HCT116 (cell line): ENCODE measurements around the gene BTG1. TPM values are rescaled to one million over a fixed set of nuclear protein-coding genes. Genes with fewer than 3 reads are reported as not detected.

Experiments
- ATAC-seq: fragments of 200-7000 bp; cut with Tn5 transposase; 2 replicates; pipeline ENCODE4 v1.9.1; 2020; ENCODE audit warnings: mild to moderate bottlenecking, moderate library complexity
- BruUV-seq: library from RNA; stranded (reverse); fragments of 400-500 nt; replicated peaks from 2 replicates; lab custom pipeline; 2021; lab: Mats Ljungman, UMichigan
- CTCF ChIA-PET: fragments of 300-600 bp; sonication (Branson Sonifier 250); formaldehyde crosslinking; loops from one replicate; lab custom pipeline; 2021; ENCODE audit warnings: antibody characterized with exemption; lab: Charles Lee
- POLR2A ChIA-PET: fragments of 300-600, 350-600 bp; sonication (Branson Sonifier 250); formaldehyde crosslinking; loops from one replicate; lab custom pipeline; 2021; ENCODE audit warnings: antibody characterized with exemption; lab: Charles Lee
- RAD21 ChIA-PET, 2 experiments: fragments of 300-600 bp; sonication (Branson Sonifier 250); formaldehyde crosslinking; loops; one replicate each; lab custom pipeline; 2023; ENCODE audit warnings: low total read pairs in 2 of 2; ENCODE audit not compliant: uncharacterized antibody in 2 of 2, unreplicated experiment in 2 of 2, low non-redundant PET in 1 of 2; lab: Charles Lee
- DNase-seq: peaks from one replicate; pipeline ENCODE4 v3.0.0-alpha.2; 2010; ENCODE audit warnings: low read depth, low spot score
- H2AFZ ChIP-seq: fragments of 200-600 bp; shearing (Covaris generic), sonication (generic); 2 replicates; pipeline ENCODE4 v1.6.1; 2017; ENCODE audit warnings: low read depth, mixed run types, mixed read lengths, antibody characterized with exemption, low read length; ENCODE audit not compliant: poor library complexity, severe bottlenecking
- H3K27ac ChIP-seq: 2 replicates; pipeline ENCODE4 v1.5.1; 2012; ENCODE audit warnings: low read depth, low read length
- H3K27me3 ChIP-seq: fragments of 200-600 bp; sonication (generic); 2 replicates; pipeline ENCODE4 v1.6.1; 2016; ENCODE audit warnings: mixed run types, low read length, mixed read lengths; ENCODE audit not compliant: insufficient read depth
- H3K36me3 ChIP-seq, 2 experiments: fragments of 200-500 bp in 1 of 2; fragments of 200-600 bp in 1 of 2; sonication (Bioruptor generic) in 1 of 2; sonication (generic) in 1 of 2; 2 replicates each; pipeline versions ENCODE4 v1.5.1 to v1.6.1; 2014 to 2016; ENCODE audit warnings: low read length in 2 of 2, inconsistent platforms in 1 of 2, mixed read lengths in 1 of 2, mixed run types in 1 of 2; ENCODE audit not compliant: insufficient read depth in 2 of 2, control insufficient read depth in 1 of 2
- H3K4me1 ChIP-seq, 2 experiments: fragments of 200-600 bp in 1 of 2; sonication (generic) in 1 of 2; 2 replicates each; pipeline versions ENCODE4 v1.5.1 to v1.6.1; 2012 to 2017; ENCODE audit warnings: low read length in 2 of 2, inconsistent platforms in 1 of 2, mild to moderate bottlenecking in 1 of 2, mixed read lengths in 1 of 2, mixed run types in 1 of 2, moderate library complexity in 1 of 2; ENCODE audit not compliant: insufficient read depth in 2 of 2, control insufficient read depth in 1 of 2
- H3K4me2 ChIP-seq: fragments of 200-600 bp; sonication (generic); 2 replicates; pipeline ENCODE4 v1.6.1; 2017; ENCODE audit warnings: mixed run types, low read length, mixed read lengths
- H3K4me3 ChIP-seq, 2 experiments: fragments of 200-600 bp in 1 of 2; sonication (generic) in 1 of 2; replicated peaks in 1 of 2; 2 replicates each; pipeline ENCODE4 v1.5.1; 2011 to 2016; ENCODE audit warnings: low read length in 2 of 2, control low read depth in 1 of 2, low read depth in 1 of 2, mild to moderate bottlenecking in 1 of 2, mixed read lengths in 1 of 2, mixed run types in 1 of 2
- H3K79me2 ChIP-seq: fragments of 200-600 bp; sonication (generic); 2 replicates; pipeline ENCODE4 v1.6.1; 2017; ENCODE audit warnings: mild to moderate bottlenecking, mixed run types, low read length, moderate library complexity, mixed read lengths; ENCODE audit not compliant: insufficient read depth
- H3K9ac ChIP-seq: fragments of 200-600 bp; sonication (generic); 2 replicates; pipeline ENCODE4 v1.6.1; 2016; ENCODE audit warnings: low read length, mixed read lengths
- H3K9me2 ChIP-seq: fragments of 200-600 bp; sonication (generic), shearing (Covaris generic); 2 replicates; pipeline ENCODE4 v1.6.1; 2017; ENCODE audit warnings: mixed run types, mild to moderate bottlenecking, moderate library complexity; ENCODE audit not compliant: insufficient read depth
- H3K9me3 ChIP-seq, 2 experiments: fragments of 200-500 bp in 1 of 2; fragments of 200-600 bp in 1 of 2; sonication (Bioruptor generic) in 1 of 2; sonication (generic) in 1 of 2; 2 replicates each; pipeline ENCODE4 v1.6.1; 2014 to 2017; ENCODE audit warnings: low read length in 2 of 2, mixed read lengths in 2 of 2, inconsistent platforms in 1 of 2, low read depth in 1 of 2, mild to moderate bottlenecking in 1 of 2, mixed run types in 1 of 2, moderate library complexity in 1 of 2; ENCODE audit not compliant: control insufficient read depth in 1 of 2, insufficient read depth in 1 of 2
- H4K20me1 ChIP-seq: fragments of 200-600 bp; sonication (generic), shearing (Covaris generic); 2 replicates; pipeline ENCODE4 v1.6.1; 2017; ENCODE audit warnings: mixed run types, mild to moderate bottlenecking, moderate library complexity; ENCODE audit not compliant: insufficient read depth
- ATF3 ChIP-seq: IDR thresholded peaks from 2 replicates; pipeline ENCODE4 v1.6.1; 2012
- CBX3 ChIP-seq: IDR thresholded peaks from 2 replicates; pipeline ENCODE4 v1.6.1; 2012; ENCODE audit warnings: low read depth
- CEBPB ChIP-seq: IDR thresholded peaks from 2 replicates; pipeline ENCODE4 v1.6.1; 2012; ENCODE audit warnings: low read depth
- CTCF ChIP-seq, 3 experiments: fragments of 200-600 bp in 1 of 3; sonication (generic) in 1 of 3; IDR thresholded peaks in 2 of 3; conservative IDR thresholded peaks in 1 of 3; 2 replicates each; pipeline ENCODE4 v1.5.1; 2012 to 2017; ENCODE audit warnings: low read depth in 2 of 3, low read length in 2 of 3, antibody characterized with exemption in 1 of 3, borderline replicate concordance in 1 of 3, control low read depth in 1 of 3, mild to moderate bottlenecking in 1 of 3, mixed read lengths in 1 of 3, mixed run types in 1 of 3, moderate library complexity in 1 of 3; ENCODE audit not compliant: insufficient read depth in 1 of 3
- EGR1 ChIP-seq: IDR thresholded peaks from 2 replicates; pipeline ENCODE4 v1.6.1; 2012; ENCODE audit warnings: low read depth
- EZH2 ChIP-seq: fragments of 200-600 bp; sonication (generic); IDR thresholded peaks from 2 replicates; pipeline ENCODE4 v1.6.1; 2017; ENCODE audit warnings: antibody characterized with exemption, mixed run types
- EZH2phosphoT487 ChIP-seq: fragments of 200-600 bp; IDR thresholded peaks from 2 replicates; pipeline ENCODE4 v1.6.1; 2018; ENCODE audit warnings: antibody characterized with exemption, borderline replicate concordance
- FOSL1 ChIP-seq: IDR thresholded peaks from 2 replicates; pipeline ENCODE4 v1.6.1; 2012; ENCODE audit warnings: low read depth
- JUND ChIP-seq: IDR thresholded peaks from 2 replicates; pipeline ENCODE4 v1.6.1; 2012
- POLR2A ChIP-seq: IDR thresholded peaks from 2 replicates; pipeline ENCODE4 v1.7.0; 2011; ENCODE audit warnings: borderline replicate concordance; ENCODE audit not compliant: insufficient read depth, insufficient read length; ENCODE audit errors: extremely low read depth
- POLR2AphosphoS5 ChIP-seq: IDR thresholded peaks from 2 replicates; pipeline ENCODE4 v1.6.1; 2011; ENCODE audit warnings: mild to moderate bottlenecking, low read depth, low read length, moderate library complexity
- RAD21 ChIP-seq: IDR thresholded peaks from 2 replicates; pipeline ENCODE4 v1.6.1; 2012; ENCODE audit warnings: low read depth, mild to moderate bottlenecking
- REST ChIP-seq: IDR thresholded peaks from 2 replicates; pipeline ENCODE4 v1.6.1; 2012; ENCODE audit warnings: low read depth
- SIN3A ChIP-seq: IDR thresholded peaks from 2 replicates; pipeline ENCODE4 v1.6.1; 2012; ENCODE audit warnings: low read depth
- SP1 ChIP-seq: IDR thresholded peaks from 2 replicates; pipeline ENCODE4 v1.6.1; 2012; ENCODE audit warnings: low read depth
- SRF ChIP-seq: IDR thresholded peaks from 2 replicates; pipeline ENCODE4 v1.6.1; 2012; ENCODE audit warnings: low read depth
- YY1 ChIP-seq: IDR thresholded peaks from 2 replicates; pipeline ENCODE4 v1.6.1; 2011; ENCODE audit warnings: low read length, low read depth, moderate library complexity, mild to moderate bottlenecking; ENCODE audit not compliant: insufficient replicate concordance; ENCODE audit errors: extremely low read depth
- ZBTB33 ChIP-seq: IDR thresholded peaks from 2 replicates; pipeline ENCODE4 v1.6.1; 2011; ENCODE audit warnings: mild to moderate bottlenecking, low read length, moderate library complexity; ENCODE audit not compliant: insufficient replicate concordance; ENCODE audit errors: extremely low read depth
- ZFX ChIP-seq: fragments of 450-650 bp; IDR thresholded peaks from 2 replicates; pipeline ENCODE4 v1.6.1; 2017
- ZNF274 ChIP-seq: fragments of 200-500 bp; sonication (Bioruptor generic); IDR thresholded peaks from 2 replicates; pipeline ENCODE4 v1.6.1; 2014; ENCODE audit warnings: mild to moderate bottlenecking, low read depth, low read length, inconsistent platforms
- intact Hi-C: fragments of 100-400 bp; cut with micrococcal nuclease; formaldehyde crosslinking; loops from 2 replicates; pipeline ENCODE4 v1.10.0; 2022
- total RNA-seq: library from RNA; stranded (reverse); gene quantifications from one replicate; pipeline ENCODE4 v1.2.1, GENCODE V29; 2021; ENCODE audit not compliant: unreplicated experiment

Gene BTG1
- total RNA-seq, 1 experiment from 2014 or later = 57.3 TPM

GRCh38 chr12:92162079-92162478 is 16.4 kb upstream of the BTG1 start:
- ATAC-seq (no peak), DNase-seq (no peak)
- no peaks in the 10 kb centered on the region for H3K36me3 ChIP-seq
- no peak overlapping the region for H3K9ac ChIP-seq
- ChIA-PET CTCF (interaction anchor here (2.0 kb wide), 1 partner anchor 780 kb away, joined by 4 read pairs; no protein-coding TSS in a partner anchor), RAD21 (no interaction called here), POLR2A (interaction anchor here (4.4 kb wide), 1 partner anchor 17 kb away, joined by 24 read pairs; the partner anchor contains the start of gene BTG1)
- peaks cover 0 to 11% of the 10 kb centered on the region in 2 experiments; a peak in 2 of 4 replicates for H3K4me1 ChIP-seq
- no peak overlapping the region for H2AFZ ChIP-seq
- H3K4me2 ChIP-seq = no peak overlapping the region
- no peaks in the 10 kb centered on the region for H3K79me2 ChIP-seq
- H4K20me1 ChIP-seq = no peaks in the 10 kb centered on the region
- H3K4me3 ChIP-seq = no peak overlapping the region
- BruUV-seq = no TSS peak
- H3K27ac ChIP-seq = no peak overlapping the region
- intact Hi-C loops = no loop called here
- H3K9me2 ChIP-seq = no peaks in the 10 kb centered on the region
- H3K9me3 ChIP-seq = no peaks in the 10 kb centered on the region
- H3K27me3 ChIP-seq = no peaks in the 10 kb centered on the region
- TF ChIP-seq FOSL1 = no peak
- no peak for TF ChIP-seq CEBPB
- TF ChIP-seq JUND = no peak
- TF ChIP-seq SP1 = no peak
- TF ChIP-seq EGR1 = no peak
- TF ChIP-seq RAD21 = no peak
- TF ChIP-seq EZH2 = no peak
- TF ChIP-seq POLR2A = no peak
- no peak for TF ChIP-seq EZH2phosphoT487
- TF ChIP-seq SIN3A = no peak
- no peak for TF ChIP-seq ZBTB33
- no peak for TF ChIP-seq ZFX
- no peak for TF ChIP-seq SRF
- TF ChIP-seq YY1 = no peak
- TF ChIP-seq ATF3 = no peak
- no peak for TF ChIP-seq POLR2AphosphoS5
- TF ChIP-seq REST = no peak
- no peak for TF ChIP-seq ZNF274
- TF ChIP-seq CTCF (IDR thresholded peaks at IDR 0.05 in 2 of 3, conservative IDR thresholded peaks at IDR 0.05 in 1 of 3; ENCODE audit: borderline replicate concordance in 1 of 3, insufficient read depth in 1 of 3, low read depth in 2 of 3, low read length in 2 of 3) = no peak
- no peak for TF ChIP-seq CBX3
